ENCODE measurements around the gene IRF4.

IRF4 gene

DNA sequence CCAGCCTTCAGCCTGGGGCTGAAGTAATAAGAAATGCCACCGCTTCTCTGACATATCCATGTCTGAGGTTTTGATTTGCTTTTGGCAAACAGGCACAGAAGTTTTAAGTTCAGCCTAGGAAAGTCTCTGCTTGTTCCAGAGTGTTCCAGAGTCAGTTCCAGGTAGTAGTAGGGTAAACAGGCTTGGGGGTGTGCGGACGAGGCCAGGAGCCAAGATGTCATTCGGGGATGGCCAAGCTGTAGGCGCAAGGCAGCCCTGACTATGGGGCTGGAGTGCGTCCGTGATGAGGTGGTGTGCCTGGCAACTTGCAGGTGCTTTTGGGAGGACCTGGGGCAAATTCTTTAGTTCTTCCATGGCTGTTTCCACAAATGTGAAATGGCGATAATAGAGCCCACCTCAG, 60.3 kb downstream of the IRF4 start:
- Histone ChIP-seq H3K4me3 (ENCODE audit: low read length) (no peak overlapping the region), H3K9me3 (ENCODE audit: insufficient read depth, low read length) (no peaks in the 10 kb centered on the region), H2AFZ (ENCODE audit: low read depth, low read length) (no peak overlapping the region), H3K79me2 (ENCODE audit: low read length) (no peaks in the 10 kb centered on the region), H3K36me3 (replicated peaks; ENCODE audit: low read depth, low read length) (no peaks in the 10 kb centered on the region), H3K4me2 (ENCODE audit: low read length) (no peak overlapping the region), H4K20me1 (ENCODE audit: insufficient read depth, low read length) (no peaks in the 10 kb centered on the region), H3K27ac (ENCODE audit: low read length) (no peak overlapping the region), H3K9ac (ENCODE audit: low read length) (no peak overlapping the region), H3K4me1 (ENCODE audit: low read length) (peaks cover 20% of the 10 kb centered on the region), H3K27me3 (ENCODE audit: low read depth, low read length) (no peaks in the 10 kb centered on the region)
- no peak for TF ChIP-seq EZH2phosphoT487 (IDR thresholded peaks at IDR 0.05; ENCODE audit: low read depth)
- TF ChIP-seq, protein P1, sequence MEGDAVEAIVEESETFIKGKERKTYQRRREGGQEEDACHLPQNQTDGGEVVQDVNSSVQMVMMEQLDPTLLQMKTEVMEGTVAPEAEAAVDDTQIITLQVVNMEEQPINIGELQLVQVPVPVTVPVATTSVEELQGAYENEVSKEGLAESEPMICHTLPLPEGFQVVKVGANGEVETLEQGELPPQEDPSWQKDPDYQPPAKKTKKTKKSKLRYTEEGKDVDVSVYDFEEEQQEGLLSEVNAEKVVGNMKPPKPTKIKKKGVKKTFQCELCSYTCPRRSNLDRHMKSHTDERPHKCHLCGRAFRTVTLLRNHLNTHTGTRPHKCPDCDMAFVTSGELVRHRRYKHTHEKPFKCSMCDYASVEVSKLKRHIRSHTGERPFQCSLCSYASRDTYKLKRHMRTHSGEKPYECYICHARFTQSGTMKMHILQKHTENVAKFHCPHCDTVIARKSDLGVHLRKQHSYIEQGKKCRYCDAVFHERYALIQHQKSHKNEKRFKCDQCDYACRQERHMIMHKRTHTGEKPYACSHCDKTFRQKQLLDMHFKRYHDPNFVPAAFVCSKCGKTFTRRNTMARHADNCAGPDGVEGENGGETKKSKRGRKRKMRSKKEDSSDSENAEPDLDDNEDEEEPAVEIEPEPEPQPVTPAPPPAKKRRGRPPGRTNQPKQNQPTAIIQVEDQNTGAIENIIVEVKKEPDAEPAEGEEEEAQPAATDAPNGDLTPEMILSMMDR (IDR thresholded peaks at IDR 0.05; ENCODE audit: low read depth, low read length) = no peak

DNA sequence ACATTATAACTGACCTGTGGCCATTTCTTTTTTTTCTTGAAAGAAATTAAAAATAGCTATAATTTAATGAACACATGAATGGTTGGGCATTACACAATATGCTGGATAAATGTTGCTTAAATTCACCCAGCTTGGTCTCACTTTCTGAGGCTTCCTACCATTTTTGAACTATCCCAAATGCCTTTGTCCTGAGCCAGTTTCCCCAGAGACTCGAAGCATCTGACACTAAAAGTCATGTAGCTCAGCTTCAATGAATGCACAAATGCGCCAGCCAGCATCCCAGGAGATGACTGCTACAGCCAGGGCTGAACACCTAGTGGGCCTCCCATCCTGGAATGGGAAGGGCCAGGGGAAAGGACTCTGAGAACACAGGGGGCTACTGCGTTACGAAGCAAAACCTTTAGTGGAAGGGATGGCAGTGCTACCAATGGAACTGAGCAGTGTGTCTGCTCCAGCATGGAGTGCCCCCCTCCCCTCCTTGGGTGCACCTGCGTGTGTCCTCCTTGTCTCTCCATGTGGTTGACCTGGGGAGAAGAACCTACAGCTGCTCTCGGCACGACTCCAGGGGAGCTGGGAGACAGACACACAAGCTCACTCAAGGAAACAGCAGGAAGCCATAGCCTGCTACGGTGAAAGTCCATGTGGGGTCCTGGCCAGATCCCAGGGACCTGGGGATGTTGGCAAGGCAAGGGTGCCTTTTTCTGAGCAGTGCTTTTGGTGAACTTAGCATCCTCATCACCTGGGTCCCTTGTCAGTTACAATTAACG, 60.9 kb downstream of the IRF4 start:
- no peak overlapping the region for H2AFZ ChIP-seq (ENCODE audit: low read depth, low read length)

GRCh38 chr6:453152-453551, 61.6 kb downstream of the IRF4 start:
- no peak overlapping the region for H2AFZ ChIP-seq (ENCODE audit: low read depth, low read length)
- no peak overlapping the region for H3K9ac ChIP-seq (ENCODE audit: low read length)
- H3K4me1 ChIP-seq (ENCODE audit: low read length) = peaks cover 15% of the 10 kb centered on the region
- no peaks in the 10 kb centered on the region for H3K9me3 ChIP-seq (ENCODE audit: insufficient read depth, low read length)
- TF ChIP-seq, protein P1 (IDR thresholded peaks at IDR 0.05; ENCODE audit: low read depth, low read length) = no peak
- TF ChIP-seq EZH2phosphoT487 (IDR thresholded peaks at IDR 0.05; ENCODE audit: low read depth) = no peak
- no peak overlapping the region for H3K4me3 ChIP-seq (ENCODE audit: low read length)
- no peak overlapping the region for H3K4me2 ChIP-seq (ENCODE audit: low read length)
- H3K36me3 ChIP-seq (replicated peaks; ENCODE audit: low read depth, low read length) = no peaks in the 10 kb centered on the region
- H3K27ac ChIP-seq (ENCODE audit: low read length) = no peak overlapping the region
- H4K20me1 ChIP-seq (ENCODE audit: insufficient read depth, low read length) = no peaks in the 10 kb centered on the region
- H3K27me3 ChIP-seq (ENCODE audit: low read depth, low read length) = no peaks in the 10 kb centered on the region
- H3K79me2 ChIP-seq (ENCODE audit: low read length) = no peaks in the 10 kb centered on the region

More for the DNA sequence above, 60.9 kb downstream of the IRF4 start:
- no peak overlapping the region for H3K27ac ChIP-seq (ENCODE audit: low read length)
- no peaks in the 10 kb centered on the region for H3K79me2 ChIP-seq (ENCODE audit: low read length)
- no peaks in the 10 kb centered on the region for H4K20me1 ChIP-seq (ENCODE audit: insufficient read depth, low read length)
- H3K27me3 ChIP-seq (ENCODE audit: low read depth, low read length) = no peaks in the 10 kb centered on the region
- H3K4me1 ChIP-seq (ENCODE audit: low read length) = peaks cover 20% of the 10 kb centered on the region
- no peaks in the 10 kb centered on the region for H3K36me3 ChIP-seq (replicated peaks; ENCODE audit: low read depth, low read length)
- H3K4me2 ChIP-seq (ENCODE audit: low read length) = no peak overlapping the region
- H3K9me3 ChIP-seq (ENCODE audit: insufficient read depth, low read length) = no peaks in the 10 kb centered on the region
- H3K9ac ChIP-seq (ENCODE audit: low read length) = no peak overlapping the region
- no peak for TF ChIP-seq EZH2phosphoT487 (IDR thresholded peaks at IDR 0.05; ENCODE audit: low read depth)
- TF ChIP-seq, protein P1 (IDR thresholded peaks at IDR 0.05; ENCODE audit: low read depth, low read length) = no peak
- H3K4me3 ChIP-seq (ENCODE audit: low read length) = no peak overlapping the region

- H3K79me2 ChIP-seq (ENCODE audit: low read length) = no peaks in the 10 kb centered on the region
- peaks cover 10% of the 10 kb centered on the region for H3K4me1 ChIP-seq (ENCODE audit: low read length)
- H3K9ac ChIP-seq (ENCODE audit: low read length) = no peak overlapping the region
- H3K4me2 ChIP-seq (ENCODE audit: low read length) = no peak overlapping the region
- no peak overlapping the region for H3K27ac ChIP-seq (ENCODE audit: low read length)
- H3K27me3 ChIP-seq (ENCODE audit: low read depth, low read length) = no peaks in the 10 kb centered on the region
- TF ChIP-seq, protein P1 (IDR thresholded peaks at IDR 0.05; ENCODE audit: low read depth, low read length) = no peak
- no peak for TF ChIP-seq EZH2phosphoT487 (IDR thresholded peaks at IDR 0.05; ENCODE audit: low read depth)
- H3K36me3 ChIP-seq (replicated peaks; ENCODE audit: low read depth, low read length) = no peaks in the 10 kb centered on the region
- H4K20me1 ChIP-seq (ENCODE audit: insufficient read depth, low read length) = no peaks in the 10 kb centered on the region
- no peaks in the 10 kb centered on the region for H3K9me3 ChIP-seq (ENCODE audit: insufficient read depth, low read length)
- no peak overlapping the region for H3K4me3 ChIP-seq (ENCODE audit: low read length)
- no peak overlapping the region for H2AFZ ChIP-seq (ENCODE audit: low read depth, low read length)
Observed at GRCh38 chr6:454148-454991, 62.8 kb downstream of the IRF4 start.

Measured in OCI-LY3 (cell line).